Astrocyte (in vitro differentiated cells and primary cell): ENCODE measurements around the gene ARIH1.

Experiments used
- EZH2 ChIP-seq: IDR thresholded peaks from 2 replicates; pipeline ENCODE4 v1.6.1; 2012; ENCODE audit warnings: mild to moderate bottlenecking, low read length, inconsistent platforms; ENCODE audit not compliant: insufficient read depth
- TF ChIP-seq, protein P1 (sequence below): IDR thresholded peaks from 2 replicates; pipeline ENCODE4 v1.5.1; 2011; ENCODE audit warnings: low read depth, mild to moderate bottlenecking, inconsistent platforms, low read length, moderate library complexity; ENCODE audit not compliant: insufficient read depth

DNA sequence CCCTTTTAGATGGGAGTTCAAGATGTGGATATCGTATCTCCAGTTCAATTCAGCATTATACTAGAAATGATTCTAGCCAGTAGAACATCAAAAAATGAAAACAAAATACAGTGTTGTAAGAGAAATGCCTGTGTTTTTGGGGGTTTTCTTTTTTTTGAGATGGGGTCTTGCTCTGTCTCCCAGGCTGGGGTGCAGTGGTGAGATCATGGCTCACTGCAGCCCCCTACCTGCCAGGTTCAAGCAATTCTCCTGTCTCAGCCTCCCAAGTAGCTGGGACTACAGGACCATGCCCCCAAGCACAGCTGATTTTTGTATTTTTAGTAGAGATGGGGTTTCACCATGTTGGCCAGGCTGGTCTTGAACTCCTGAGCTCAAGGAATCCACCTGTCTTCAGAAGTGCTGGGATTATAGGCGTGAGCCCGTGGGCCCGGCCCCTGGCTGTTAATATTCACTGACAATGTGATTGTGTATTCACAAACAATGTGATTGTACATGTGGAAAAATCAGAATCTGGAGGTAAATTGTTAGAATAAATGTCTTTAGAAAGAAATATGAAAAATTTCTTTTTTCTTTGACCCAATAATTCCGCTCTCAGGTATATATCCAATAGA, 59.0 kb downstream of the ARIH1 start:
- TF ChIP-seq, protein P1, sequence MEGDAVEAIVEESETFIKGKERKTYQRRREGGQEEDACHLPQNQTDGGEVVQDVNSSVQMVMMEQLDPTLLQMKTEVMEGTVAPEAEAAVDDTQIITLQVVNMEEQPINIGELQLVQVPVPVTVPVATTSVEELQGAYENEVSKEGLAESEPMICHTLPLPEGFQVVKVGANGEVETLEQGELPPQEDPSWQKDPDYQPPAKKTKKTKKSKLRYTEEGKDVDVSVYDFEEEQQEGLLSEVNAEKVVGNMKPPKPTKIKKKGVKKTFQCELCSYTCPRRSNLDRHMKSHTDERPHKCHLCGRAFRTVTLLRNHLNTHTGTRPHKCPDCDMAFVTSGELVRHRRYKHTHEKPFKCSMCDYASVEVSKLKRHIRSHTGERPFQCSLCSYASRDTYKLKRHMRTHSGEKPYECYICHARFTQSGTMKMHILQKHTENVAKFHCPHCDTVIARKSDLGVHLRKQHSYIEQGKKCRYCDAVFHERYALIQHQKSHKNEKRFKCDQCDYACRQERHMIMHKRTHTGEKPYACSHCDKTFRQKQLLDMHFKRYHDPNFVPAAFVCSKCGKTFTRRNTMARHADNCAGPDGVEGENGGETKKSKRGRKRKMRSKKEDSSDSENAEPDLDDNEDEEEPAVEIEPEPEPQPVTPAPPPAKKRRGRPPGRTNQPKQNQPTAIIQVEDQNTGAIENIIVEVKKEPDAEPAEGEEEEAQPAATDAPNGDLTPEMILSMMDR: no peak
- no peak for TF ChIP-seq EZH2
